WTC11 (cell line): ENCODE results near the gene KMT2D. TPM values are rescaled to one million over a fixed set of nuclear protein-coding genes. Genes with fewer than 3 reads are reported as not detected.

Source experiments
- ATF3 ChIP-seq: sonication (generic); formaldehyde crosslinking; conservative IDR thresholded peaks from 2 replicates; pipeline ENCODE4 v1.8.1; 2022; ENCODE audit warnings: mild to moderate bottlenecking, missing genetic modification reagents
- CBFB ChIP-seq: sonication (generic); formaldehyde crosslinking; IDR thresholded peaks from 2 replicates; pipeline ENCODE4 v1.8.1; 2022; ENCODE audit warnings: mild to moderate bottlenecking, low read depth, missing genetic modification reagents
- CDX4 ChIP-seq: fragments of 250-450 bp; sonication (Bioruptor Pico); IDR thresholded peaks from 2 replicates; pipeline ENCODE4 v1.9.0; 2021; ENCODE audit warnings: moderate library complexity, mild to moderate bottlenecking, inconsistent platforms, borderline replicate concordance
- E2F1 ChIP-seq: sonication (generic); formaldehyde crosslinking; IDR thresholded peaks from 2 replicates; pipeline ENCODE4 v1.8.0; 2022; ENCODE audit warnings: mild to moderate bottlenecking, missing genetic modification reagents
- ELF4 ChIP-seq: sonication (generic); formaldehyde crosslinking; IDR thresholded peaks from 2 replicates; pipeline ENCODE4 v1.8.1; 2022; ENCODE audit warnings: low read depth, mild to moderate bottlenecking, moderate library complexity, missing genetic modification reagents
- ESRRA ChIP-seq: sonication (generic); formaldehyde crosslinking; IDR thresholded peaks from 2 replicates; pipeline ENCODE4 v1.8.1; 2022; ENCODE audit warnings: mild to moderate bottlenecking, missing genetic modification reagents, borderline replicate concordance
- ETV6 ChIP-seq: sonication (generic); formaldehyde crosslinking; IDR thresholded peaks from 2 replicates; pipeline ENCODE4 v1.8.1; 2022; ENCODE audit warnings: mild to moderate bottlenecking, missing genetic modification reagents
- FOXJ3 ChIP-seq: sonication (generic); formaldehyde crosslinking; IDR thresholded peaks from 2 replicates; pipeline ENCODE4 v1.9.0; 2021; ENCODE audit warnings: missing genetic modification reagents, mild to moderate bottlenecking, borderline replicate concordance
- FOXP1 ChIP-seq: sonication (generic); formaldehyde crosslinking; IDR thresholded peaks from 2 replicates; pipeline ENCODE4 v1.8.0; 2022; ENCODE audit warnings: missing genetic modification reagents, mild to moderate bottlenecking, moderate library complexity, borderline replicate concordance
- GRHL2 ChIP-seq: fragments of 250-450 bp; sonication (Bioruptor Pico); IDR thresholded peaks from 2 replicates; pipeline ENCODE4 v1.8.0; 2022; ENCODE audit warnings: mild to moderate bottlenecking, moderate library complexity; ENCODE audit not compliant: insufficient replicate concordance, severe bottlenecking
- GTF2I ChIP-seq: fragments of 250-450 bp; sonication (Bioruptor Pico); conservative IDR thresholded peaks from 2 replicates; pipeline ENCODE4 v1.4.0; 2021; ENCODE audit warnings: mild to moderate bottlenecking
- HMGA2 ChIP-seq: fragments of 250-450 bp; sonication (Bioruptor Pico); IDR thresholded peaks from 2 replicates; pipeline ENCODE4 v1.4.0; 2021; ENCODE audit warnings: mild to moderate bottlenecking, moderate library complexity
- NR2C2 ChIP-seq: sonication (generic); formaldehyde crosslinking; IDR thresholded peaks from 2 replicates; pipeline ENCODE4 v1.8.0; 2022; ENCODE audit warnings: mild to moderate bottlenecking, missing genetic modification reagents
- PRDM15 ChIP-seq: sonication (generic); formaldehyde crosslinking; IDR thresholded peaks from 2 replicates; pipeline ENCODE4 v1.8.0; 2022; ENCODE audit warnings: missing genetic modification reagents
- PRRX2 ChIP-seq: fragments of 250-450 bp; sonication (Bioruptor Pico); IDR thresholded peaks from 2 replicates; pipeline ENCODE4 v1.8.0; 2021; ENCODE audit warnings: mild to moderate bottlenecking
- RELA ChIP-seq: sonication (generic); formaldehyde crosslinking; IDR thresholded peaks from 2 replicates; pipeline ENCODE4 v1.8.1; 2022; ENCODE audit warnings: missing genetic modification reagents, mild to moderate bottlenecking, borderline replicate concordance
- STAT6 ChIP-seq: sonication (generic); formaldehyde crosslinking; conservative IDR thresholded peaks from 2 replicates; pipeline ENCODE4 v1.8.1; 2023; ENCODE audit warnings: mild to moderate bottlenecking, low read depth, missing genetic modification reagents, moderate library complexity
- TCF7 ChIP-seq: sonication (generic); formaldehyde crosslinking; IDR thresholded peaks from 2 replicates; pipeline ENCODE4 v1.8.0; 2022; ENCODE audit warnings: mild to moderate bottlenecking, low read depth, missing genetic modification reagents, moderate library complexity
- TEAD1 ChIP-seq: sonication (generic); formaldehyde crosslinking; IDR thresholded peaks from 2 replicates; pipeline ENCODE4 v1.8.0; 2022; ENCODE audit warnings: mild to moderate bottlenecking, missing genetic modification reagents
- TP53 ChIP-seq: sonication (generic); formaldehyde crosslinking; IDR thresholded peaks from 2 replicates; pipeline ENCODE4 v1.8.1; 2023; ENCODE audit warnings: mild to moderate bottlenecking, missing genetic modification reagents
- ZNF138 ChIP-seq: sonication (generic); formaldehyde crosslinking; conservative IDR thresholded peaks from 2 replicates; pipeline ENCODE4 v1.8.1; 2022; ENCODE audit warnings: mild to moderate bottlenecking, moderate library complexity, missing genetic modification reagents
- ZNF219 ChIP-seq: sonication (generic); formaldehyde crosslinking; IDR thresholded peaks from 2 replicates; pipeline ENCODE4 v1.8.0; 2023; ENCODE audit warnings: missing genetic modification reagents, mild to moderate bottlenecking, borderline replicate concordance
- ZNF532 ChIP-seq: fragments of 250-450 bp; sonication (Bioruptor Pico); IDR thresholded peaks from 2 replicates; pipeline ENCODE4 v1.9.0; 2021; ENCODE audit warnings: mild to moderate bottlenecking, borderline replicate concordance
- ZNF671 ChIP-seq: fragments of 250-450 bp; sonication (Bioruptor Pico); IDR thresholded peaks from 2 replicates; pipeline ENCODE4 v1.8.0; 2021; ENCODE audit warnings: mild to moderate bottlenecking
- total RNA-seq: library from RNA; stranded (reverse); gene quantifications from 3 replicates; pipeline ENCODE4 v1.2.3, GENCODE V29; 2021

Gene KMT2D
- total RNA-seq, 1 experiment from 2014 or later = 101 TPM

GRCh38 chr12:49060237-49061156 is at the start of gene KMT2D (continued):
- TF ChIP-seq ETV6 (CRISPR knock-in tag) = peak; percentile 58; the same call in 1 of the 2 replicates
- 0 out of 2 replicates have a peak, but pooled peaks have one; percentile 59 for TF ChIP-seq TCF7
- 0 out of 2 replicates have a peak, but pooled peaks have one; percentile 28 for TF ChIP-seq E2F1 (CRISPR knock-in tag)
- no peak; the same call in 1 of the 2 replicates for TF ChIP-seq ESRRA (CRISPR knock-in tag)
- peak; percentile 88 for TF ChIP-seq FOXP1 (CRISPR knock-in tag)
- TF ChIP-seq CBFB (CRISPR knock-in tag) = no peak
- no peak; the same call in 1 of the 2 replicates for TF ChIP-seq ELF4 (CRISPR knock-in tag)
- 0 out of 2 replicates have a peak, but pooled peaks have one; percentile 22 for TF ChIP-seq TEAD1 (CRISPR knock-in tag)
- TF ChIP-seq ZNF219 (CRISPR knock-in tag) = no peak; the same call in 1 of the 2 replicates
- no peak for TF ChIP-seq CDX4 (CRISPR knock-in tag)
- TF ChIP-seq ZNF671 (CRISPR knock-in tag) = no peak
- TF ChIP-seq FOXJ3 (CRISPR knock-in tag) = no peak
- TF ChIP-seq GRHL2 (CRISPR knock-in tag) = no peak
- no peak; the same call in 1 of the 2 replicates for TF ChIP-seq STAT6
- TF ChIP-seq TP53 = peak; percentile 84; the same call in 1 of the 2 replicates
- TF ChIP-seq ZNF138 (CRISPR knock-in tag) = no peak
- no peak for TF ChIP-seq ATF3 (CRISPR knock-in tag)
- 0 out of 2 replicates have a peak, but pooled peaks have one; percentile 56 for TF ChIP-seq RELA (CRISPR knock-in tag)
- no peak for TF ChIP-seq NR2C2 (CRISPR knock-in tag)
- TF ChIP-seq HMGA2 (CRISPR knock-in tag) = no peak
- peak; percentile 12; the same call in 1 of the 2 replicates for TF ChIP-seq PRRX2 (CRISPR knock-in tag)
- 0 out of 2 replicates have a peak, but pooled peaks have one; percentile 17 for TF ChIP-seq PRDM15 (CRISPR knock-in tag)
- no peak for TF ChIP-seq GTF2I (CRISPR knock-in tag)
- TF ChIP-seq ZNF532 (CRISPR knock-in tag) = no peak
